ENCODE measurements around the gene PFN4. TPM values are rescaled to one million over a fixed set of nuclear protein-coding genes. Genes with fewer than 3 reads are reported as not detected.

Gene PFN4
- total RNA-seq, 1 donor from 2014 or later, result 1.0 TPM

DNA sequence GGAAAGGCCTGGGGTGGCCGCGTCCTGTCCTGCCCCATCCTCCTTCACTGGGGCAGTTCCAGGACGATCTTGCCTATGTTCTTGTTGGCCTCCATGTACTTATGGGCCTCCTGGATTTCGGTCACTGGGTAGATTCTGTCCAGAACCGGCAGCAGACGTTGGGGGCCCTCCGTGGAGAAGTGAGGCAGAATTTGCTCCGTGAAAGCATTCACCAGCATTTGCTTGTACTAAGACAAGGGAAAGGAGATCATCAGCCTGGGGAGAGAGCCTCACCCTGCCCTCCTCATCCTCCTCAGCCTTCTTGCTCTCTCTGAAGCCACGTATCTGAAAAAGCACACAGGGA, 45.6 kb downstream of the PFN4 start:
- peaks cover 35% of the 10 kb centered on the region for H3K36me3 Mint-ChIP-seq (ENCODE audit: low read depth, unreplicated experiment)
- peak overlapping the region; percentile 57 for H3K27ac Mint-ChIP-seq (ENCODE audit: unreplicated experiment)
- H3K4me3 Mint-ChIP-seq (ENCODE audit: unreplicated experiment), result peak overlapping the region; percentile 97
- no peaks in the 10 kb centered on the region for H3K9me3 Mint-ChIP-seq (ENCODE audit: unreplicated experiment)
- H3K27me3 Mint-ChIP-seq (ENCODE audit: unreplicated experiment), result peaks cover 8% of the 10 kb centered on the region
- TF ChIP-seq, protein P1, sequence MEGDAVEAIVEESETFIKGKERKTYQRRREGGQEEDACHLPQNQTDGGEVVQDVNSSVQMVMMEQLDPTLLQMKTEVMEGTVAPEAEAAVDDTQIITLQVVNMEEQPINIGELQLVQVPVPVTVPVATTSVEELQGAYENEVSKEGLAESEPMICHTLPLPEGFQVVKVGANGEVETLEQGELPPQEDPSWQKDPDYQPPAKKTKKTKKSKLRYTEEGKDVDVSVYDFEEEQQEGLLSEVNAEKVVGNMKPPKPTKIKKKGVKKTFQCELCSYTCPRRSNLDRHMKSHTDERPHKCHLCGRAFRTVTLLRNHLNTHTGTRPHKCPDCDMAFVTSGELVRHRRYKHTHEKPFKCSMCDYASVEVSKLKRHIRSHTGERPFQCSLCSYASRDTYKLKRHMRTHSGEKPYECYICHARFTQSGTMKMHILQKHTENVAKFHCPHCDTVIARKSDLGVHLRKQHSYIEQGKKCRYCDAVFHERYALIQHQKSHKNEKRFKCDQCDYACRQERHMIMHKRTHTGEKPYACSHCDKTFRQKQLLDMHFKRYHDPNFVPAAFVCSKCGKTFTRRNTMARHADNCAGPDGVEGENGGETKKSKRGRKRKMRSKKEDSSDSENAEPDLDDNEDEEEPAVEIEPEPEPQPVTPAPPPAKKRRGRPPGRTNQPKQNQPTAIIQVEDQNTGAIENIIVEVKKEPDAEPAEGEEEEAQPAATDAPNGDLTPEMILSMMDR (IDR thresholded peaks at IDR 0.05; ENCODE audit: unreplicated experiment), result no peak
- H3K4me1 Mint-ChIP-seq (ENCODE audit: unreplicated experiment), result peaks cover 19% of the 10 kb centered on the region
- DNase-seq (ENCODE audit: low spot score), result peak; percentile 9

DNA sequence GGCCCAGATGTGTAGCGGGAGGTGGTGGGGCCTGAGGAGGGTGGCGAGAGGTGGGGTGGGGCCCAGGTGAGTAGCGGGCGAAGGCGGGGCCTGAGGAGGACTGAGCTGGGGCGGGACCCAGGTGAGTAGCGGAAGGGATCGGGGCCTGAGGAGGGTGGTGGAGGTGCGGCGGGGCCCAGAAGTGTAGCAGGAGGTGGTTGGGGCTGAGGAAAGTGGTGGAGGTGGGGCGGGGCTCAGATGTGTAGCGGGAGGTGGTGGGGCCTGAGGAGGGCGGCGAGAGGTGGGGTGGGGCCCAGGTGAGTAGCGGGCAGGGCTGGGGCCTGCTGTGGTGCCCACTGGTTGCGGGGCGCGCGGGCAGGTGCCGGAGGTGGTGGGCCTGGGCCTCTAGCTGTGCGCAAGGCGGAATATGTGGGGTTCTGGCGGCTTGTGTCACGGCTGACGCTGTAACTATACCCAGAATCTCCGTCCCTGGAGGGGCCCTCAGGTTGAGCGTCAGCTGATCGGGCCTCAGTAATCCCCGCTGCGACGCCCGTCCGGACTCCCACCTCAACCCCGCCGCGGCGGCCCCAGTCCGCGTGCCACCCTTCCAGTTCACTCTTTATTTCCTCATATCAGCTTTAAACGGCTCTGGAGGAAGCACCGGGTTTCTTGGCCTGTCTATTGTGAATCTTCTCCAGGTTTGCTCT, 46.1 kb downstream of the PFN4 start:
- Mint-ChIP-seq H3K4me3 (ENCODE audit: unreplicated experiment) (peak overlapping the region; percentile 97), H3K36me3 (ENCODE audit: low read depth, unreplicated experiment) (peaks cover 30% of the 10 kb centered on the region), H3K27me3 (ENCODE audit: unreplicated experiment) (peaks cover 8% of the 10 kb centered on the region), H3K27ac (ENCODE audit: unreplicated experiment) (no peak overlapping the region), H3K4me1 (ENCODE audit: unreplicated experiment) (peaks cover 19% of the 10 kb centered on the region), H3K9me3 (ENCODE audit: unreplicated experiment) (no peaks in the 10 kb centered on the region)
- TF ChIP-seq, protein P1 (IDR thresholded peaks at IDR 0.05; ENCODE audit: unreplicated experiment), result no peak
- DNase-seq (ENCODE audit: low spot score), result peak; percentile 17

DNA sequence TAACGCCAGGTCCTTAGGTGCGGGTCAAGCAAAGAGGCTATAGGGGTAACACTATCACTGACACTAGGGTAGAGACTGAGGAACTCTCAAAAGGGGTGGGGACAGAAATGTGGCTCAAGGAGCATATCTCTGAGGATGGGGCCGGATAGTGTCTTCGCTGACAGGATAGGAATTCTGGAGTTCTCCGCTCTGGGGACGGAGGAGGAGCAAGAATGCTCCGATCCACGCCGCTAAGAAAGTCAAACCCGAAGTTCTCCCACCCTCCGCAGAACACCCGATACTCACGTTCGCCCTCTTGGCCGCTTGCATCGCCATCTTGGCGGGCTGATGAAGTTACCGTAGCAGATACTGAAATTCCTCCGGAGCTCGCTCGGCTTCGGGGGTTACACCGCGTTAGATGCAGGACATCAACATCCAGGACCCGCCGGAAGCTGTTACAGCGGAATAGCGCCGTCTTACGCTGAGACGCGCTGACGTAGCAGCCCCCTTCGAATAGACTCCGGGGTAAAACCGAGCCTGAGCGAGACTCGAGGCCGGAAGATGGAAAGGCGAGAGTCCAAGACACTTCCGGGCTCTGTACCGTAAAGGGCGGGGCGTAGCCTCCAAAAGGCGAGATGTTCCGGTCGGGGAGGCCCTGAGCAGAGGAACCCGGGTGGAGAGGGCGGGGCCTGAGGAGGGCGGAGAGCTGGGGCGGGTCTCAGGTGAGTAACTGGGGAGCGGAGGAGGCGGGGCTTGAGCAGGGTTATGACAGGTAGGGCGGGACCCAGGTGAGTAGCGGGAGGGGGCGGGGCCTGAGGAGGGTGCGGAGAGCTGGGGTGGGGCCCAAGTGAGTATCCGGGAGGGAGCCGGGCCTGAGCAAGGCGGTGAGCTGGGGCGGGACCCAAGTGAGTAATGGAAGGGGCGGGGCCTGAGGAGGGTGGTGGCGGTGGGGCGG, 47.0 kb downstream of the PFN4 start, which contains the start of gene SF3B6:
SF3B6 (minus strand) TSS at position 412 of the 934 bp plus-strand sequence; CDS start at position 315, 97 bp downstream.
- H3K4me3 Mint-ChIP-seq (ENCODE audit: unreplicated experiment), result peak within 1 kb of the TSS; percentile 97
- no peaks in the 10 kb centered on the region for H3K9me3 Mint-ChIP-seq (ENCODE audit: unreplicated experiment)
- peak; percentile 82 for DNase-seq (ENCODE audit: low spot score)
- H3K4me1 Mint-ChIP-seq (ENCODE audit: unreplicated experiment), result peaks cover 19% of the 10 kb centered on the region
- peak within 1 kb of the TSS; percentile 98 for H3K27ac Mint-ChIP-seq (ENCODE audit: unreplicated experiment)
- peaks cover 8% of the 10 kb centered on the region for H3K27me3 Mint-ChIP-seq (ENCODE audit: unreplicated experiment)
- H3K36me3 Mint-ChIP-seq (ENCODE audit: low read depth, unreplicated experiment), result peaks cover 26% of the 10 kb centered on the region
- TF ChIP-seq, protein P1 (IDR thresholded peaks at IDR 0.05; ENCODE audit: unreplicated experiment), result no peak

DNA sequence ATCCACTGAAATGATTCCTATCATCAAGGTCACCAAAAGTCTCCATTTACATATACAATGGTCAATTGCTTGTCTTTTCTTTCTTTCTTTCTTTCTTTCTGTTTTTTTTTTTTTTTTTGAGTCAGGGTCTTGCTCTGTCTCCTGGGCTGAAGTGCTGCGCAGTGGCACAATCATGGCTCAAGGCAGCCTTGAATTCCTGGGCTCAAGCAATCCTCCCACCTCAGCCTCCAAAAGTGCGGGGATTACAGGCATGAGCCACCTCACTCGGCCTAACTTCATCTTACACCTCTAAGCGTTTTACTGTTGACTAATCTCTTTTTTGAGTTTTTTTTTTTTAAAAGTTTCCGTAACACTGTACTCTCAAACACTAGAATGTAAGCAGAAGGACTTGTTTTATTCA, 47.9 kb downstream of the PFN4 start:
- TF ChIP-seq, protein P1 (IDR thresholded peaks at IDR 0.05; ENCODE audit: unreplicated experiment), result no peak
- Mint-ChIP-seq H3K27ac (ENCODE audit: unreplicated experiment) (peak overlapping the region; percentile 76), H3K4me1 (ENCODE audit: unreplicated experiment) (peaks cover 19% of the 10 kb centered on the region), H3K27me3 (ENCODE audit: unreplicated experiment) (peaks cover 8% of the 10 kb centered on the region), H3K36me3 (ENCODE audit: low read depth, unreplicated experiment) (peaks cover 21% of the 10 kb centered on the region), H3K4me3 (ENCODE audit: unreplicated experiment) (peak overlapping the region; percentile 97), H3K9me3 (ENCODE audit: unreplicated experiment) (no peaks in the 10 kb centered on the region)
- DNase-seq (ENCODE audit: low spot score), result no peak

Data from endothelial cell (in vitro differentiated cells).